ENCODE measurements around the gene SPACA7.

GRCh38 chr13:112481458-112481857, 105.3 kb downstream of the SPACA7 start:
- TF ChIP-seq CTCF (IDR thresholded peaks at IDR 0.05), result no peak
- no peak for TF ChIP-seq POLR2A (IDR thresholded peaks at IDR 0.05)
- no peak for TF ChIP-seq POLR2AphosphoS5 (IDR thresholded peaks at IDR 0.05)
